Activated naive CD4-positive, alpha-beta T cell treated with Interleukin-2 at 50 U/mL for 16 hours (primary cell): Measurements from ENCODE around the gene ACTL6A.

Experiments
- DNase-seq: peaks from one replicate; pipeline ENCODE4 v3.0.0-alpha.2; 2020

ACTL6A gene

GRCh38 chr3:179591313-179591712 is 28.6 kb downstream of the ACTL6A start:
- no peak for DNase-seq

- DNase-seq = no peak
These were observed 36.8 kb downstream of the ACTL6A start for GRCh38 chr3:179599531-179599930.

- no peak for DNase-seq
These were observed 40.6 kb downstream of the ACTL6A start for GRCh38 chr3:179603321-179603720.

GRCh38 chr3:179603831-179604230 is 41.1 kb downstream of the ACTL6A start:
- no peak for DNase-seq

- DNase-seq = peak; percentile 93
These were observed 41.8 kb downstream of the ACTL6A start, which contains the start of the genes MRPL47 and NDUFB5 for GRCh38 chr3:179604321-179605078. MRPL47 (minus strand) TSS chr3:179604638; CDS start chr3:179604624, 14 bp downstream. NDUFB5 (plus strand) TSS chr3:179604794; CDS start chr3:179604816, 22 bp downstream.

DNA sequence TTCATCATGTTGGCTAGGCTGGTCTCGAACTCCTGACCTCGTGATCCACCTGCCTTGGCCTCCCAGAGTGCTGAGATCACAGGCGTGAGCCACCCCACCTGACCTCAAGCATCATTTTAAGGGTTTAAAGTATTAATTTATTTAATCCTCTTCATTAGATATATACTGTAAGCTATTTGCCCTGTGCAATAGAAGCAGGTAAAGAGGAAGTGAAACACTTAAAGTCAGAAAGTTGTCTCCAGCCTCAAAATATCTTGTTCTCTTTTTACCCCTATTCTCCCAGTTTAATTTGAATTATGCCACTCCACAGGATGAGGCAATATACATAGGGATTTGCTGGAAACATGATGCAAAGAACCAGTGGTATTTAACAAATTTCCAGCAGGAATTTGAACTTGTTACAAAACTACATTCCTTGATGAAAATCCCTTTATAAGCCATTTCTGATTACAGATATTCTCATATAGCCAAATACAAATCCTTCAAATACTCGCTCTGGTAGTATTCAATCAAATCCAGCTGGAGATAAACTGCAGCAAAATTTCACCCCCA is 43.9 kb downstream of the ACTL6A start:
- DNase-seq = no peak

DNA sequence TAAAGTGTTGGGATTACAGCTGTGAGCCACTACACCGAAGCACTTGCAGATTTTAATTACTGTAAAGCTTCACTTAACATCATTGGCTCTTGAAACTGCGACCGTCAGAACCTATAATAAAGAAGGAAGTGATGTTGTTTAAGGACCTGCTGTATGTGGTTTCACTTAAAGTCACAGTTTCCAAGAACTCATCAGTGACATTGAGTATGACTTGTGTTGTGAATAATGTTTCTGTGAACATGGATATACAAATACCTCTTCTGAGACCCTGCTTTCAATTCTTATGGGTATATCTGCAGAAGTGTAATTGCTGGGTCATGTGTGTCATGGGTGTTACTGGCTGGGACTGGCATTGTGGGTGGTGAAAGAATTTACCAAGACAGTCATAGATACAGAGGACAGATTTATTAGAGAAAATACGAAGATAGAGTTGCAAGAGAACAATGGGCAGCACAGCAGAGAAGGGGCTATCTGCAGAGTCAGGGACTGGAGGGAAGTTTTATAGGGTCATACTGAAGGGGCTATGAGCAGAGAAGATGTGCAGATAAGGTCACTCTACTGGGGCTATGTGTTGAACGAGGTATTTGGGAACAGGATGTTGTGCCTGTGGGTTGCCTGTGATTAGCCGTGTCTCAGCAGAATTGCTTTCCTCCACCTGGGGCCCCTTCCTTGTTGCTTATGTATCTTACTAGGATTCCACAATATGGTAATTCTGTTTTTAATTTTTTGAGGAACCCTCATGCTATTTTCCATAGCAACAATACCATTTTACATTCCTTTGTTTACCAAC is 46.4 kb downstream of the ACTL6A start:
- peak; percentile 15 for DNase-seq

- no peak for DNase-seq
These were observed 47.3 kb downstream of the ACTL6A start for GRCh38 chr3:179610066-179610465.

- DNase-seq = no peak
These were observed 51.1 kb downstream of the ACTL6A start for GRCh38 chr3:179613807-179614206.

DNA sequence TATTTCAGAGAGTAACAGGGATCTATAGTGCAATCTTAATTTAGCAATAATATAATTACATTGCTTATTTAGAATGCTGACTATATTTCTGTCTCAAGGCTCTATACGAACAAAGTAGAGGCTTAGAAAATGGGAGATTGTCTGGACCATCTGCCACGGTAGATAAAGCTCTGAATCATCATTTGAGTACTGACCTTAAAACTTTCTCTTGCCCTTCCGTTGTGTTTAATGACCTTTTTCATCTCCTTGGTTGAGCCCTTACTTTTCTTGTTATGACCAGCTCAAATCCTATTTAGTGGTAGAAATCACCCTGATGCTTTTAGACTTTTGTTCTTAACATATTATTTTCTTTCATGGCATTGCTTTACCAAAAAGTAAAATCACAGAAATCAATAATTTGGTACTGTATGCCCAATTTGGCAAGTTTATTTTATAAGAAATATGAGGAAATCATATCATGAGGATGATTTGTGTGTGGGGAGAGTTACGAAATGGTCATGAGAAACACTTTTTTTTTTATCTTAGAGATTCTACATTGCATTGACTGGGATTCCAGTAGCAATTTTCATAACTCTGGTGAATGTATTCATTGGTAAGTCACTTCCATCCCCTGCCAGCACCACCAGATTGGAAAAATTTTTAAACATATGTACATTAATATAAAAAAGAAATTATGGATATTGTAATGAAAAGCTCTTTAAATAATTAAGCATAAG is 52.9 kb downstream of the ACTL6A start:
- DNase-seq = no peak

GRCh38 chr3:179622023-179622422 is 59.3 kb downstream of the ACTL6A start:
- no peak for DNase-seq

- no peak for DNase-seq
These were observed 61.7 kb downstream of the ACTL6A start for GRCh38 chr3:179624451-179624850.

GRCh38 chr3:179630753-179631451 is 68.2 kb downstream of the ACTL6A start:
- DNase-seq = no peak
